H1 (cell line): ENCODE measurements around the gene DSCAM. TPM values are rescaled to one million over a fixed set of nuclear protein-coding genes. Genes with fewer than 3 reads are reported as not detected.

Experiments
- CTCF ChIA-PET: fragments of 300-600 bp; sonication (Branson Sonifier 250); formaldehyde crosslinking; loops from one replicate; lab custom pipeline; 2021; ENCODE audit not compliant: partially characterized antibody; lab: Charles Lee
- POLR2A ChIA-PET: fragments of 300-600 bp; sonication (Branson Sonifier 250); formaldehyde crosslinking; loops from one replicate; lab custom pipeline; 2021; ENCODE audit warnings: inconsistent platforms; ENCODE audit not compliant: partially characterized antibody; lab: Charles Lee
- DNase-seq, 2 experiments: peaks; one replicate each; pipeline versions ENCODE4 v3.0.0 to v3.0.0-alpha.2; 2010 to 2022; ENCODE audit warnings: low spot score in 2 of 2, low read depth in 1 of 2, mixed read lengths in 1 of 2
- FAIRE-seq: peaks from 2 replicates; lab custom pipeline; 2011; peaks lifted over from hg19 to GRCh38; lab: Jason Lieb, UNC
- H2AFZ ChIP-seq: 2 replicates; pipeline ENCODE4 v1.8.1; 2012; ENCODE audit warnings: low read length, inconsistent platforms
- H2AK5ac ChIP-seq: 2 replicates; pipeline ENCODE4 v1.6.1; 2013; ENCODE audit warnings: low read depth, low read length
- H2BK120ac ChIP-seq: replicated peaks from 2 replicates; pipeline ENCODE3; 2013; ENCODE audit warnings: low read depth, low read length, inconsistent platforms
- H2BK12ac ChIP-seq: 2 replicates; pipeline ENCODE4 v1.6.1; 2013; ENCODE audit warnings: low read depth, low read length
- H2BK15ac ChIP-seq: 2 replicates; pipeline ENCODE4 v1.6.1; 2013; ENCODE audit warnings: low read length
- H2BK20ac ChIP-seq: 2 replicates; pipeline ENCODE4 v1.6.1; 2013; ENCODE audit warnings: low read length
- H2BK5ac ChIP-seq: 2 replicates; pipeline ENCODE4 v1.6.1; 2013; ENCODE audit warnings: low read depth, low read length
- H3K14ac ChIP-seq: 2 replicates; pipeline ENCODE4 v1.6.1; 2013; ENCODE audit warnings: inconsistent platforms; ENCODE audit not compliant: insufficient read length
- H3K18ac ChIP-seq: 2 replicates; pipeline ENCODE4 v1.6.1; 2013; ENCODE audit warnings: low read length; ENCODE audit errors: extremely low read depth
- H3K23ac ChIP-seq: 2 replicates; pipeline ENCODE4 v1.6.1; 2013; ENCODE audit warnings: inconsistent platforms; ENCODE audit not compliant: insufficient read length
- H3K23me2 ChIP-seq: 2 replicates; pipeline ENCODE4 v1.6.1; 2013; ENCODE audit warnings: low read depth, low read length
- H3K27ac ChIP-seq: 2 replicates; pipeline ENCODE4 v1.6.1; 2011; ENCODE audit warnings: low read depth, low read length, inconsistent platforms
- H3K27me3 ChIP-seq, 4 experiments: replicated peaks in 1 of 4; 1 replicate in 1 of 4; 2 replicates in 3 of 4; pipeline versions ENCODE4 v1.6.1 to v1.8.1; 2011 to 2013; ENCODE audit warnings: low read length in 3 of 4, mild to moderate bottlenecking in 3 of 4, inconsistent platforms in 2 of 4, mixed read lengths in 2 of 4, moderate library complexity in 1 of 4; ENCODE audit not compliant: control insufficient read depth in 3 of 4, insufficient read depth in 3 of 4; ENCODE audit errors: extremely low read depth in 1 of 4
- H3K36me3 ChIP-seq, 4 experiments: 2 replicates each; pipeline versions ENCODE4 v1.6.1 to v1.8.1; 2011 to 2013; ENCODE audit warnings: mild to moderate bottlenecking in 4 of 4, low read length in 3 of 4, moderate library complexity in 2 of 4, control low read depth in 1 of 4, inconsistent platforms in 1 of 4; ENCODE audit not compliant: insufficient read depth in 4 of 4, control insufficient read depth in 2 of 4
- H3K4ac ChIP-seq: replicated peaks from 2 replicates; pipeline ENCODE3; 2013; ENCODE audit warnings: low read length, low read depth, mixed read lengths, inconsistent platforms; ENCODE audit not compliant: insufficient read length
- H3K4me1 ChIP-seq, 4 experiments: replicated peaks in 1 of 4; 1 replicate in 1 of 4; 2 replicates in 3 of 4; pipeline versions ENCODE4 v1.6.1 to v1.8.1; 2011 to 2013; ENCODE audit warnings: low read length in 3 of 4, inconsistent platforms in 2 of 4, mixed read lengths in 1 of 4; ENCODE audit not compliant: insufficient read depth in 4 of 4, control insufficient read depth in 3 of 4
- H3K4me2 ChIP-seq, 2 experiments: 2 replicates each; pipeline versions ENCODE4 v1.6.1 to v1.8.1; 2011 to 2013; ENCODE audit warnings: low read depth in 2 of 2, low read length in 2 of 2, control low read depth in 1 of 2, inconsistent platforms in 1 of 2, mild to moderate bottlenecking in 1 of 2; ENCODE audit not compliant: insufficient read depth in 1 of 2
- H3K4me3 ChIP-seq, 4 experiments: fragments of 200-600, 300-600 bp in 1 of 4; sonication (generic), shearing (Covaris generic), sonication (Bioruptor Twin) in 1 of 4; 2 replicates each; pipeline versions ENCODE4 v1.5.1 to v1.8.1; 2011 to 2016; ENCODE audit warnings: low read length in 4 of 4, low read depth in 3 of 4, control low read depth in 2 of 4, inconsistent platforms in 2 of 4, mild to moderate bottlenecking in 2 of 4, mixed read lengths in 1 of 4, moderate library complexity in 1 of 4; ENCODE audit not compliant: insufficient read depth in 2 of 4; ENCODE audit errors: extremely low read depth in 1 of 4
- H3K56ac ChIP-seq: replicated peaks from 2 replicates; pipeline ENCODE3; 2013; ENCODE audit warnings: low read depth, mild to moderate bottlenecking, mixed read lengths, low read length, inconsistent platforms; ENCODE audit not compliant: insufficient read length
- H3K79me1 ChIP-seq: 2 replicates; pipeline ENCODE4 v1.6.1; 2013; ENCODE audit warnings: low read depth, low read length, control low read depth
- H3K79me2 ChIP-seq, 2 experiments: 2 replicates each; pipeline versions ENCODE4 v1.6.1 to v1.8.1; 2012 to 2013; ENCODE audit warnings: low read length in 2 of 2, mild to moderate bottlenecking in 2 of 2, inconsistent platforms in 1 of 2; ENCODE audit not compliant: insufficient read depth in 2 of 2, control insufficient read depth in 1 of 2
- H3K9ac ChIP-seq, 4 experiments: replicated peaks in 1 of 4; 1 replicate in 1 of 4; 2 replicates in 3 of 4; pipeline versions ENCODE4 v1.6.1 to v1.8.1; 2011 to 2013; ENCODE audit warnings: low read depth in 3 of 4, low read length in 3 of 4, control low read depth in 2 of 4, mild to moderate bottlenecking in 2 of 4, moderate library complexity in 2 of 4, inconsistent platforms in 1 of 4; ENCODE audit errors: extremely low read depth in 1 of 4
- H3K9me3 ChIP-seq, 2 experiments: 2 replicates each; pipeline versions ENCODE4 v1.6.1 to v1.8.1; 2012 to 2013; ENCODE audit warnings: mild to moderate bottlenecking in 2 of 2, moderate library complexity in 2 of 2, control low read depth in 1 of 2, inconsistent platforms in 1 of 2, low read depth in 1 of 2, low read length in 1 of 2, mixed read lengths in 1 of 2; ENCODE audit not compliant: insufficient read depth in 2 of 2
- H4K20me1 ChIP-seq, 2 experiments: replicated peaks in 1 of 2; 2 replicates each; pipeline versions ENCODE3 to v1.8.1; 2011 to 2013; ENCODE audit warnings: inconsistent platforms in 2 of 2, low read length in 2 of 2, mild to moderate bottlenecking in 1 of 2; ENCODE audit not compliant: insufficient read depth in 2 of 2, control insufficient read depth in 1 of 2
- H4K5ac ChIP-seq: 2 replicates; pipeline ENCODE4 v1.6.1; 2013; ENCODE audit warnings: low read length, low read depth, mixed read lengths, inconsistent platforms; ENCODE audit not compliant: insufficient read length
- H4K8ac ChIP-seq: 2 replicates; pipeline ENCODE4 v1.8.0; 2013; ENCODE audit warnings: mild to moderate bottlenecking, moderate library complexity, low read length, inconsistent platforms; ENCODE audit not compliant: insufficient read depth; ENCODE audit errors: extremely low read depth
- H4K91ac ChIP-seq: replicated peaks from 2 replicates; pipeline ENCODE3; 2013; ENCODE audit warnings: low read length, mixed read lengths, inconsistent platforms; ENCODE audit not compliant: insufficient read length
- CHD1 ChIP-seq: IDR thresholded peaks from 2 replicates; pipeline ENCODE4 v1.6.1; 2012; ENCODE audit warnings: low read depth, low read length, improper control_type of control experiment
- CTBP2 ChIP-seq: IDR thresholded peaks from 2 replicates; pipeline ENCODE4 v1.7.0; 2011; ENCODE audit warnings: borderline replicate concordance, mild to moderate bottlenecking, moderate library complexity, mixed read lengths, low read length; ENCODE audit not compliant: insufficient read depth, insufficient read length
- GTF2F1 ChIP-seq: IDR thresholded peaks from 2 replicates; pipeline ENCODE4 v1.6.1; 2012; ENCODE audit warnings: low read depth, low read length, improper control_type of control experiment, borderline replicate concordance
- KDM5A ChIP-seq: fragments of 200-600 bp; IDR thresholded peaks from 2 replicates; pipeline ENCODE4 v1.7.1; 2012; ENCODE audit warnings: mild to moderate bottlenecking, low read length, inconsistent platforms, mixed read lengths
- MAFK ChIP-seq: IDR thresholded peaks from 2 replicates; pipeline ENCODE4 v1.6.1; 2012; ENCODE audit warnings: low read depth, mild to moderate bottlenecking, improper control_type of control experiment, low read length
- MAX ChIP-seq: IDR thresholded peaks from 2 replicates; pipeline ENCODE4 v1.6.1; 2012; ENCODE audit warnings: inconsistent platforms
- NANOG ChIP-seq: IDR thresholded peaks from 2 replicates; pipeline ENCODE4 v1.6.1; 2011; ENCODE audit warnings: low read length, low read depth, mild to moderate bottlenecking, inconsistent platforms; ENCODE audit not compliant: insufficient read depth, poor library complexity, severe bottlenecking
- POU5F1 ChIP-seq: IDR thresholded peaks from 2 replicates; pipeline ENCODE4 v1.6.1; 2011; ENCODE audit warnings: low read depth, mild to moderate bottlenecking, low read length, moderate library complexity
- RAD21 ChIP-seq, 2 experiments: IDR thresholded peaks in 1 of 2; conservative IDR thresholded peaks in 1 of 2; 2 replicates each; pipeline ENCODE4 v1.6.1; 2011; ENCODE audit warnings: low read depth in 2 of 2, low read length in 2 of 2, improper control_type of control experiment in 1 of 2, inconsistent platforms in 1 of 2, mild to moderate bottlenecking in 1 of 2, moderate library complexity in 1 of 2
- SAP30 ChIP-seq: fragments of 300-600 bp; sonication (generic); IDR thresholded peaks from 2 replicates; pipeline ENCODE4 v1.7.1; 2012; ENCODE audit warnings: low read length, moderate library complexity, mild to moderate bottlenecking, inconsistent platforms; ENCODE audit not compliant: insufficient read depth, insufficient replicate concordance
- TEAD4 ChIP-seq: IDR thresholded peaks from 2 replicates; pipeline ENCODE4 v1.6.1; 2012; ENCODE audit warnings: low read depth, low read length, inconsistent platforms, mixed read lengths
- YY1 ChIP-seq: IDR thresholded peaks from 2 replicates; pipeline ENCODE4 v1.6.1; 2011; ENCODE audit warnings: low read depth, mild to moderate bottlenecking, low read length
- WGBS, 2 experiments: shearing (Covaris generic) in 1 of 2; methylation state at CpG; one replicate each; pipeline versions ENCODE4 v1.1.6 to v1.1.7; 2013 to 2015; ENCODE audit warnings: low lambda C conversion rate in 2 of 2, mixed read lengths in 2 of 2, inconsistent platforms in 1 of 2, low coverage in 1 of 2, missing lambda C conversion rate in 1 of 2; ENCODE audit not compliant: insufficient replicate concordance in 2 of 2, insufficient coverage in 1 of 2, insufficient read length in 1 of 2; ENCODE audit errors: extremely low coverage in 1 of 2, missing lambda C conversion rate in 1 of 2; 5-methylcytosine and 5-hydroxymethylcytosine counted together
- polyA plus RNA-seq, 7 experiments: library from polyadenylated mRNA; depleted of rRNA in 3 of 7; stranded (reverse) in 5 of 7; unstranded in 2 of 7; fragments of >200 nt in 5 of 7; fragments of 200-250 nt in 2 of 7; gene quantifications; 1 replicate in 5 of 7; 2 replicates in 1 of 7; 4 replicates in 1 of 7; pipeline versions ENCODE4 v1.2.1 to v1.2.3, GENCODE V29; 2011 to 2013; ENCODE audit warnings: missing spikeins in 2 of 7, mixed read lengths in 2 of 7
- total RNA-seq: library from RNA; stranded (reverse); fragmentation: NEBNext Ultra II Directional; extraction: Animal tissue kit (Norgen Biotek cat#: 25700); gene quantifications from 2 replicates; pipeline ENCODE4 v1.2.1, GENCODE V29; 2021
- TF ChIP-seq, protein P1 (sequence below): IDR thresholded peaks from 2 replicates; pipeline ENCODE4 v1.6.1; 2012; ENCODE audit warnings: inconsistent platforms

Gene DSCAM
- total and polyA plus RNA-seq, 2 of the 8 experiments (the other 6 are each of a cell fraction or from before 2014, with no cell fraction given): 0.02 to 0.15 TPM

DNA sequence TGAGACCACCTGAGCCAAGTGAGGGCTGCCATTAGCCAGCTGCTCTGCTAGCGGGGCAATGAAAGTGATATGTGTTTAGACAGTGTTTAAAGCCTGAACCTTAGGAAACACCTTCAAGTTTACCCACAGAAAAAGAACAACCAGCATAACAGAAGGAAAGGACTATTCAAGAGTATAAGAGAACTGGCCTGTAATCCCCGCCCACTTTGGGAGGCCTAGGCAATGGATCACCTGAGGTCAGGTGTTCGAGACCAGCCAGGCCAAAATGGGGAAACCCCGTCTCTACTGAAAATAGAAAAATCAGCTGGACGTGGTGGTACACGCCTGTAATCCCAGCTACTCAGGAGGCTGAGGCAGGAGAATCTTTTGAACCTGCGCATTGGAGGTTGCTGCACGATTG, 830.3 kb downstream of the DSCAM start:
- Histone ChIP-seq H3K79me2 (no peaks in the 10 kb centered on the region), H3K4me2 (no peak overlapping the region), H2BK20ac (no peak overlapping the region), H4K20me1 (no peaks in the 10 kb centered on the region), H3K18ac (no peak overlapping the region), H3K14ac (no peak overlapping the region), H2BK5ac (no peak overlapping the region), H2AFZ (no peak overlapping the region), H4K5ac (no peak overlapping the region), H2BK120ac (no peak overlapping the region), H3K4me1 (no peaks in the 10 kb centered on the region; a peak in 1 of 7 replicates), H3K4me3 (no peak overlapping the region), H3K23ac (no peak overlapping the region), H4K91ac (no peak overlapping the region), H3K56ac (no peak overlapping the region), H3K4ac (no peak overlapping the region), H3K79me1 (no peaks in the 10 kb centered on the region), H3K36me3 (no peaks in the 10 kb centered on the region), H3K23me2 (no peaks in the 10 kb centered on the region), H2BK15ac (no peak overlapping the region), H2BK12ac (no peak overlapping the region), H3K9me3 (peaks cover 0 to 2% of the 10 kb centered on the region in 2 experiments; a peak in 1 of 4 replicates), H4K8ac (no peak overlapping the region), H3K9ac (no peak overlapping the region), H3K27me3 (no peaks in the 10 kb centered on the region), H3K27ac (no peak overlapping the region), H2AK5ac (no peak overlapping the region)
- FAIRE-seq (no peak), DNase-seq (peak in 1 of 2 experiments; percentile 20)
- ChIA-PET CTCF (interaction anchor here (1.0 to 1.4 kb wide), 3 partner anchors 104 to 150 kb away, joined by 3 to 4 read pairs (median 3); partner anchors contain the start of gene PCP4), POLR2A (no interaction called here)
- WGBS, 2 experiments: 93% methylated on average over 8 of the region's 8 CpGs; no CpG with 5 or more reads in 1 of the 2 experiments
- TF ChIP-seq MAFK (no peak), NANOG (no peak), TEAD4 (no peak), MAX (no peak), YY1 (no peak), POU5F1 (no peak), SAP30 (no peak), CTBP2 (no peak), RAD21 (IDR thresholded peaks at IDR 0.05 in 1 of 2, conservative IDR thresholded peaks at IDR 0.05 in 1 of 2; ENCODE audit: low read depth in 2 of 2, low read length in 2 of 2) (no peak), KDM5A (no peak), CHD1 (no peak), GTF2F1 (no peak)
- TF ChIP-seq, protein P1, sequence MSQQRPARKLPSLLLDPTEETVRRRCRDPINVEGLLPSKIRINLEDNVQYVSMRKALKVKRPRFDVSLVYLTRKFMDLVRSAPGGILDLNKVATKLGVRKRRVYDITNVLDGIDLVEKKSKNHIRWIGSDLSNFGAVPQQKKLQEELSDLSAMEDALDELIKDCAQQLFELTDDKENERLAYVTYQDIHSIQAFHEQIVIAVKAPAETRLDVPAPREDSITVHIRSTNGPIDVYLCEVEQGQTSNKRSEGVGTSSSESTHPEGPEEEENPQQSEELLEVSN: no peak
